ENCODE measurements around the gene AVP. TPM values are rescaled to one million over a fixed set of nuclear protein-coding genes. Genes with fewer than 3 reads are reported as not detected.

Gene AVP
- total and polyA plus RNA-seq, 9 of the 15 experiments (the other 6 are each of a cell fraction or from before 2014, with no cell fraction given), result not detected

DNA sequence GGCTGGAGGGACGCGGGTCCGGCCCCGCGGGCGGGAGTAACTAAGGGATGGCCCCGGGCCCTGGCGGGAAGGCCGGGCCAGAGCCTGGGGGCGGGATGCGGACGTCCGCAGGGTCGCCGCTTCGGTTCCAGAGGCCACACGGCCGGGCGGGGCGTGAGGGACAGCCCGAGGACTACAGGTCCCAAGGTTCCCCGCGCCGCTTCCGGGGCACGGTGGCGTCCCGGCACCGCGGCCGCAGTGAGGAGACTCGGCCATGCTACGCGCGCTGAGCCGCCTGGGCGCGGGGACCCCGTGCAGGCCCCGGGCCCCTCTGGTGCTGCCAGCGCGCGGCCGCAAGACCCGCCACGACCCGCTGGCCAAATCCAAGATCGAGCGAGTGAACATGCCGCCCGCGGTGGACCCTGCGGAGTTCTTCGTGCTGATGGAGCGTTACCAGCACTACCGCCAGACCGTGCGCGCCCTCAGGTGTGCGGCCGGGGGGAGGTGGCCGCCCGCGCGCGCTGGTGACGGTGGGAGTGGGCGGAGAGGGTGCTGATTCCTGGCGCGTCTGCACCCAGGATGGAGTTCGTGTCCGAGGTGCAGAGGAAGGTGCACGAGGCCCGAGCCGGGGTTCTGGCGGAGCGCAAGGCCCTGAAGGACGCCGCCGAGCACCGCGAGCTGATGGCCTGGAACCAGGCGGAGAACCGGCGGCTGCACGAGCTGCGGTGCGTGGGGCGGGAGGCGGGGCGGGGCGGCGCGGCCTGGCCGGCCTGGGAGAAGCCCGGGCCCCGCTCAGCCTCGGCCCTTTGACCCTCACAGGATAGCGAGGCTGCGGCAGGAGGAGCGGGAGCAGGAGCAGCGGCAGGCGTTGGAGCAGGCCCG, 38.5 kb downstream of the AVP start, which contains the start of gene MRPS26 (continued):
- TF ChIP-seq CREB1 (IDR thresholded peaks at IDR 0.05) (peak; percentile 70; the same call in 1 of the 2 replicates), CREB1 (CRISPR knock-in tag; IDR thresholded peaks at IDR 0.05) (peak; percentile 72), ZFX (CRISPR knock-in tag; IDR thresholded peaks at IDR 0.05) (peak; percentile 87), YBX1 (IDR thresholded peaks at IDR 0.05) (no peak), ATF1 (CRISPR knock-in tag; IDR thresholded peaks at IDR 0.05) (0 out of 2 replicates have a peak, but pooled peaks have one; percentile 28), ATF1 (tag; IDR thresholded peaks at IDR 0.05) (peak; percentile 83), PRPF4 (IDR thresholded peaks at IDR 0.05; ENCODE audit: insufficient read depth, low read depth, low read length, poor library complexity, severe bottlenecking) (no peak), E2F8 (IDR thresholded peaks at IDR 0.05; ENCODE audit: low read depth, partially characterized antibody) (no peak), FOSL1 (tag; conservative IDR thresholded peaks at IDR 0.05) (no peak), KHSRP (IDR thresholded peaks at IDR 0.05) (no peak), OTX1 (CRISPR knock-in tag; IDR thresholded peaks at IDR 0.05) (no peak)
- TF ChIP-seq, protein P1, sequence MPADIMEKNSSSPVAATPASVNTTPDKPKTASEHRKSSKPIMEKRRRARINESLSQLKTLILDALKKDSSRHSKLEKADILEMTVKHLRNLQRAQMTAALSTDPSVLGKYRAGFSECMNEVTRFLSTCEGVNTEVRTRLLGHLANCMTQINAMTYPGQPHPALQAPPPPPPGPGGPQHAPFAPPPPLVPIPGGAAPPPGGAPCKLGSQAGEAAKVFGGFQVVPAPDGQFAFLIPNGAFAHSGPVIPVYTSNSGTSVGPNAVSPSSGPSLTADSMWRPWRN (IDR thresholded peaks at IDR 0.05; ENCODE audit: low read depth), result no peak
- TF ChIP-seq, protein P2, sequence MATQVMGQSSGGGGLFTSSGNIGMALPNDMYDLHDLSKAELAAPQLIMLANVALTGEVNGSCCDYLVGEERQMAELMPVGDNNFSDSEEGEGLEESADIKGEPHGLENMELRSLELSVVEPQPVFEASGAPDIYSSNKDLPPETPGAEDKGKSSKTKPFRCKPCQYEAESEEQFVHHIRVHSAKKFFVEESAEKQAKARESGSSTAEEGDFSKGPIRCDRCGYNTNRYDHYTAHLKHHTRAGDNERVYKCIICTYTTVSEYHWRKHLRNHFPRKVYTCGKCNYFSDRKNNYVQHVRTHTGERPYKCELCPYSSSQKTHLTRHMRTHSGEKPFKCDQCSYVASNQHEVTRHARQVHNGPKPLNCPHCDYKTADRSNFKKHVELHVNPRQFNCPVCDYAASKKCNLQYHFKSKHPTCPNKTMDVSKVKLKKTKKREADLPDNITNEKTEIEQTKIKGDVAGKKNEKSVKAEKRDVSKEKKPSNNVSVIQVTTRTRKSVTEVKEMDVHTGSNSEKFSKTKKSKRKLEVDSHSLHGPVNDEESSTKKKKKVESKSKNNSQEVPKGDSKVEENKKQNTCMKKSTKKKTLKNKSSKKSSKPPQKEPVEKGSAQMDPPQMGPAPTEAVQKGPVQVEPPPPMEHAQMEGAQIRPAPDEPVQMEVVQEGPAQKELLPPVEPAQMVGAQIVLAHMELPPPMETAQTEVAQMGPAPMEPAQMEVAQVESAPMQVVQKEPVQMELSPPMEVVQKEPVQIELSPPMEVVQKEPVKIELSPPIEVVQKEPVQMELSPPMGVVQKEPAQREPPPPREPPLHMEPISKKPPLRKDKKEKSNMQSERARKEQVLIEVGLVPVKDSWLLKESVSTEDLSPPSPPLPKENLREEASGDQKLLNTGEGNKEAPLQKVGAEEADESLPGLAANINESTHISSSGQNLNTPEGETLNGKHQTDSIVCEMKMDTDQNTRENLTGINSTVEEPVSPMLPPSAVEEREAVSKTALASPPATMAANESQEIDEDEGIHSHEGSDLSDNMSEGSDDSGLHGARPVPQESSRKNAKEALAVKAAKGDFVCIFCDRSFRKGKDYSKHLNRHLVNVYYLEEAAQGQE (IDR thresholded peaks at IDR 0.05; ENCODE audit: borderline replicate concordance), result no peak
- TF ChIP-seq, protein P2 (CRISPR knock-in tag; IDR thresholded peaks at IDR 0.05; ENCODE audit: low read depth), result no peak

All from K562 (cell line).